HG03039 (cell line): ENCODE measurements around the gene BRD7.

Source experiments
- ATAC-seq: cut with Tn5 transposase; IDR thresholded peaks from one replicate; pipeline ENCODE4 v1.9.1; 2021; ENCODE audit warnings: mild to moderate bottlenecking, moderate library complexity; ENCODE audit not compliant: unreplicated experiment

Gene BRD7

GRCh38 chr16:50368410-50369132, at the start of gene BRD7:
Gene BRD7 (minus strand): TSS chr16:50368988. CDS start chr16:50368774, 214 bp downstream.
- ATAC-seq, result peak; percentile 64

- ATAC-seq, result no peak
Measured at GRCh38 chr16:50416388-50416787, 47.6 kb upstream of the BRD7 start.

GRCh38 chr16:50414152-50414551, 45.4 kb upstream of the BRD7 start:
- no peak for ATAC-seq

GRCh38 chr16:50411034-50411433, 42.2 kb upstream of the BRD7 start:
- ATAC-seq, result no peak

GRCh38 chr16:50408001-50408561, 39.3 kb upstream of the BRD7 start:
- ATAC-seq, result no peak

GRCh38 chr16:50407351-50407750, 38.6 kb upstream of the BRD7 start:
- ATAC-seq, result no peak

GRCh38 chr16:50403491-50403890, 34.7 kb upstream of the BRD7 start:
- ATAC-seq, result no peak

- ATAC-seq, result no peak
Measured at GRCh38 chr16:50402298-50402895, 33.6 kb upstream of the BRD7 start.

- ATAC-seq, result no peak
Measured at GRCh38 chr16:50401355-50401754, 32.6 kb upstream of the BRD7 start.

- no peak for ATAC-seq
Measured at GRCh38 chr16:50400967-50401348, 32.2 kb upstream of the BRD7 start.

- no peak for ATAC-seq
Measured at GRCh38 chr16:50400312-50400966, 31.7 kb upstream of the BRD7 start.

- no peak for ATAC-seq
Measured at GRCh38 chr16:50399411-50399810, 30.6 kb upstream of the BRD7 start.

GRCh38 chr16:50398336-50398735, 29.5 kb upstream of the BRD7 start:
- ATAC-seq, result no peak

GRCh38 chr16:50396761-50397535, 28.2 kb upstream of the BRD7 start:
- ATAC-seq, result no peak

- no peak for ATAC-seq
Measured at GRCh38 chr16:50395763-50396710, 27.2 kb upstream of the BRD7 start.

GRCh38 chr16:50393858-50394802, 25.3 kb upstream of the BRD7 start:
- no peak for ATAC-seq

GRCh38 chr16:50393416-50393815, 24.6 kb upstream of the BRD7 start:
- ATAC-seq, result no peak

- ATAC-seq, result no peak
Measured at GRCh38 chr16:50390914-50391716, 22.3 kb upstream of the BRD7 start.
